Stomach (tissue), 9 donors: Measurements from ENCODE around the gene LSR. TPM values are rescaled to one million over a fixed set of nuclear protein-coding genes. Genes with fewer than 3 reads are reported as not detected.

Experiments
- DNase-seq, 2 donors: peaks; one replicate each; pipeline versions ENCODE4 v3.0.0 to v3.0.0-alpha.2; 2013 to 2019
- H3K27ac ChIP-seq, 5 donors: fragments of 200-600 bp in 4 of 5; sonication (generic) in 4 of 5; one replicate each; pipeline ENCODE4 v1.5.1; 2013 to 2019; ENCODE audit warnings: mild to moderate bottlenecking in 1 of 5, moderate library complexity in 1 of 5
- H3K27me3 ChIP-seq, 3 donors: fragments of 200-600 bp; sonication (generic); one replicate each; pipeline ENCODE4 v1.5.1; 2017 to 2019; ENCODE audit warnings: mixed run types in 1 of 3
- H3K36me3 ChIP-seq, 4 donors: fragments of 200-600 bp; sonication (generic); 1 replicate in 3 of 4; 2 replicates in 1 of 4; pipeline ENCODE4 v1.5.1; 2016 to 2019
- H3K4me1 ChIP-seq, 4 donors: fragments of 200-600 bp; sonication (generic); one replicate each; pipeline ENCODE4 v1.5.1; 2016 to 2019
- H3K4me3 ChIP-seq, 4 donors: fragments of 200-600 bp; sonication (generic) in 3 of 4; one replicate each; pipeline ENCODE4 v1.5.1; 2016 to 2019; ENCODE audit warnings: mild to moderate bottlenecking in 1 of 4
- H3K9me3 ChIP-seq, 4 donors: fragments of 200-600 bp; sonication (generic); one replicate each; pipeline ENCODE4 v1.5.1; 2016 to 2019
- EP300 ChIP-seq: sonication (generic); formaldehyde crosslinking; IDR thresholded peaks from one replicate; pipeline ENCODE4 v1.6.1; 2017; ENCODE audit warnings: antibody characterized with exemption
- POLR2A ChIP-seq, 4 donors: fragments of 450-650 bp; IDR thresholded peaks; one replicate each; pipeline ENCODE4 v1.6.1; 2016; ENCODE audit warnings: antibody characterized with exemption in 4 of 4, control low read depth in 2 of 4, mild to moderate bottlenecking in 1 of 4, moderate library complexity in 1 of 4
- POLR2AphosphoS5 ChIP-seq, 3 donors: sonication (generic); formaldehyde crosslinking; IDR thresholded peaks; one replicate each; pipeline ENCODE4 v1.6.1; 2016; ENCODE audit warnings: antibody characterized with exemption in 3 of 3
- WGBS, 5 donors: extraction: QIAGEN DNeasy Blood & Tissue Kit in 3 of 5; methylation state at CpG; one replicate each; pipeline versions ENCODE4 v1.1.5 to v1.1.7; 2013 to 2018; 5-methylcytosine and 5-hydroxymethylcytosine counted together
- intact Hi-C: fragments of 100-400 bp; cut with DNase I; formaldehyde crosslinking; loops from one replicate; pipeline ENCODE4 v1.15.1; 2023; ENCODE audit warnings: low total_unique reads
- polyA plus RNA-seq, 3 donors: library from polyadenylated mRNA; stranded (reverse); fragments of 200-250 nt; gene quantifications; one replicate each; pipeline ENCODE4 v1.2.3, GENCODE V29; 2013
- total RNA-seq, 5 donors: library from RNA; depleted of rRNA; stranded (reverse); fragments of >200 nt; gene quantifications; one replicate each; pipeline versions ENCODE4 v1.1.0 to v1.2.3, GENCODE V29; 2014 to 2016
- TF ChIP-seq, protein P1 (sequence below), 7 experiments: fragments of 450-650 bp in 4 of 7; fragments of 200-600 bp in 3 of 7; sonication (generic) in 3 of 7; IDR thresholded peaks; one replicate each; pipeline ENCODE4 v1.5.1; 2016 to 2019; ENCODE audit warnings: antibody characterized with exemption in 7 of 7, control low read depth in 2 of 7, mild to moderate bottlenecking in 1 of 7
- donor health status: healthy with polysubstance abuse.
- donor health status: Bipolar disorder and iron deficiency.
- donor health status: healthy.

The LSR gene
- total and polyA plus RNA-seq, 8 donors, result 17.9 to 174 (median 78.6) TPM

- intact Hi-C loops, result no loop called here
- H3K27me3 ChIP-seq, result peaks cover 0 to 10% (median 0%) of the 10 kb centered on the region in 3 donors
Measured at GRCh38 chr19:35224681-35225571, 23.9 kb upstream of the LSR start.

GRCh38 chr19:35225951-35226350, 22.9 kb upstream of the LSR start:
- Histone ChIP-seq H3K36me3 (no peaks in the 10 kb centered on the region), H3K4me1 (peaks cover 4 to 17% (median 9%) of the 10 kb centered on the region in 4 donors), H3K4me3 (no peak overlapping the region), H3K27ac (no peak overlapping the region), H3K9me3 (peaks cover 0 to 4% (median 0%) of the 10 kb centered on the region in 4 donors), H3K27me3 (peaks cover 0 to 10% (median 0%) of the 10 kb centered on the region in 3 donors)
- intact Hi-C loops, result no loop called here
- WGBS, 5 donors, result 81 to 93% (median 90%) methylated on average over 6 of the region's 6 CpGs
- TF ChIP-seq, protein P1, sequence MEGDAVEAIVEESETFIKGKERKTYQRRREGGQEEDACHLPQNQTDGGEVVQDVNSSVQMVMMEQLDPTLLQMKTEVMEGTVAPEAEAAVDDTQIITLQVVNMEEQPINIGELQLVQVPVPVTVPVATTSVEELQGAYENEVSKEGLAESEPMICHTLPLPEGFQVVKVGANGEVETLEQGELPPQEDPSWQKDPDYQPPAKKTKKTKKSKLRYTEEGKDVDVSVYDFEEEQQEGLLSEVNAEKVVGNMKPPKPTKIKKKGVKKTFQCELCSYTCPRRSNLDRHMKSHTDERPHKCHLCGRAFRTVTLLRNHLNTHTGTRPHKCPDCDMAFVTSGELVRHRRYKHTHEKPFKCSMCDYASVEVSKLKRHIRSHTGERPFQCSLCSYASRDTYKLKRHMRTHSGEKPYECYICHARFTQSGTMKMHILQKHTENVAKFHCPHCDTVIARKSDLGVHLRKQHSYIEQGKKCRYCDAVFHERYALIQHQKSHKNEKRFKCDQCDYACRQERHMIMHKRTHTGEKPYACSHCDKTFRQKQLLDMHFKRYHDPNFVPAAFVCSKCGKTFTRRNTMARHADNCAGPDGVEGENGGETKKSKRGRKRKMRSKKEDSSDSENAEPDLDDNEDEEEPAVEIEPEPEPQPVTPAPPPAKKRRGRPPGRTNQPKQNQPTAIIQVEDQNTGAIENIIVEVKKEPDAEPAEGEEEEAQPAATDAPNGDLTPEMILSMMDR (IDR thresholded peaks at IDR 0.05), result no peak
- no peak for TF ChIP-seq POLR2AphosphoS5 (IDR thresholded peaks at IDR 0.05)
- TF ChIP-seq POLR2A (IDR thresholded peaks at IDR 0.05), result no peak
- no peak for TF ChIP-seq EP300
- DNase-seq, result no peak

More at GRCh38 chr19:35224681-35225571, 23.9 kb upstream of the LSR start:
- peak in 1 of 2 donors; percentile 64 for DNase-seq
- peaks cover 0 to 4% (median 0%) of the 10 kb centered on the region in 4 donors for H3K9me3 ChIP-seq
- H3K27ac ChIP-seq, result no peak overlapping the region
- TF ChIP-seq, protein P1 (IDR thresholded peaks at IDR 0.05), result no peak
- TF ChIP-seq EP300 (no peak), POLR2AphosphoS5 (IDR thresholded peaks at IDR 0.05) (no peak), POLR2A (IDR thresholded peaks at IDR 0.05) (no peak)
- H3K36me3 ChIP-seq, result no peaks in the 10 kb centered on the region
- WGBS, 5 donors, result 49 to 74% (median 66%) methylated on average over 27 to 41 of the region's 41 CpGs
- no peak overlapping the region for H3K4me3 ChIP-seq
- peaks cover 5 to 27% (median 18%) of the 10 kb centered on the region in 4 donors for H3K4me1 ChIP-seq

GRCh38 chr19:35226748-35227147, 22.1 kb upstream of the LSR start:
- H3K36me3 ChIP-seq, result no peaks in the 10 kb centered on the region
- H3K4me3 ChIP-seq, result no peak overlapping the region
- H3K27me3 ChIP-seq, result peaks cover 0 to 10% (median 0%) of the 10 kb centered on the region in 3 donors
- 86 to 96% (median 88%) methylated on average over 5 of the region's 5 CpGs for WGBS, 5 donors
- no peak overlapping the region for H3K27ac ChIP-seq
- intact Hi-C loops, result no loop called here
- H3K9me3 ChIP-seq, result peaks cover 0 to 4% (median 0%) of the 10 kb centered on the region in 4 donors
- DNase-seq, result no peak
- peaks cover 0 to 12% (median 4%) of the 10 kb centered on the region in 4 donors for H3K4me1 ChIP-seq
- TF ChIP-seq POLR2A (IDR thresholded peaks at IDR 0.05) (no peak), POLR2AphosphoS5 (IDR thresholded peaks at IDR 0.05) (no peak), EP300 (no peak)
- TF ChIP-seq, protein P1 (IDR thresholded peaks at IDR 0.05), result no peak

DNA sequence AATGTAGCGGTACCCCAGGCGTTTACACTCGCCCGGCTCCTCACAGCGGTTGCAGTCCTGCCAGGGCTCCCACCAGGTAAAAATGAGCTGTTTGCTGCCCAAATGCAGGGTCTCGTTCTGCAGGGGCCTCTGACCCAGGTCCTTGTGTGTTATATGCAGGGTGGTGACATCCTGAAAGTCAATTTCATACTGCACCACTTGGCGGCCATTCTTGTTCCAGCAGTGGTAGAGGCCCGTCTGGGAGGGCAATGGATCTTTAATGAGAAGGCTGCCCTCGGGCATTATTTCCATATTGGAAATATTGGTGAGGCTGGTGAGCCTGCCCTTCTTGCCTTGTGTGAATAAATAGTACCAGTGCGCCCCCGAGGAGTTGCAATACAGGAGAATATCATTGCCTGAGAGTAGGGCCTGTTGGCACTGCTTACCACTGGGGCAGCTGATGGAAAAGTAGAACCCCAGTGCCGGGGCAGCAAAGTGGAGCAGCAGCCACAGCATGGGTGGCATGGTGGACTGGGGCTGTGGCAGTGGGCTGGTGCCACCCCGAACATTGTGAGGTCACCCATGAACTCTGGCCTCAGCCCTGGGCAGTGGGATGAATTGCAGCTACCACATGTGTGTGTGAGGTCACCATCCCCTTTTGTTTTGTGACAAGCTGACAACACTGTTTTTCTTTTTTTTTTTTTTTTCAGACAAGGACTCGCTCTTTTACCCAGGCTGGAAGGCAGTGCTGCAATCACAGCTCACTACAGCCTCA, 20.4 kb upstream of the LSR start, which contains the start of gene FAM187B:
TSS of gene FAM187B (minus strand) at position 563 of the 754 bp plus-strand sequence. CDS start at position 504, 59 bp downstream.
- no peak for DNase-seq
- 82 to 92% (median 89%) methylated on average over 9 to 14 of the region's 14 CpGs for WGBS, 5 donors
- no peaks in the 10 kb centered on the region for H3K9me3 ChIP-seq
- peaks cover 0 to 12% (median 4%) of the 10 kb centered on the region in 4 donors for H3K4me1 ChIP-seq
- no peak within 1 kb of the TSS for H3K27ac ChIP-seq
- H3K27me3 ChIP-seq, result peaks cover 0 to 10% (median 0%) of the 10 kb centered on the region in 3 donors
- TF ChIP-seq, protein P1 (IDR thresholded peaks at IDR 0.05), result no peak
- TF ChIP-seq POLR2AphosphoS5 (IDR thresholded peaks at IDR 0.05) (no peak), EP300 (no peak), POLR2A (IDR thresholded peaks at IDR 0.05) (no peak)
- H3K36me3 ChIP-seq, result no peaks in the 10 kb centered on the region
- H3K4me3 ChIP-seq, result no peak within 1 kb of the TSS
- intact Hi-C loops, result no loop called here
